ENCODE results near the gene ZNF766. TPM values are rescaled to one million over a fixed set of nuclear protein-coding genes. Genes with fewer than 3 reads are reported as not detected.

ZNF766 gene
- total RNA-seq, 1 experiment from 2014 or later, result 32.9 TPM

- TF ChIP-seq CBFB (CRISPR knock-in tag; IDR thresholded peaks at IDR 0.05; ENCODE audit: low read depth) (no peak), USF2 (CRISPR knock-in tag; IDR thresholded peaks at IDR 0.05) (no peak), ZNF671 (CRISPR knock-in tag; IDR thresholded peaks at IDR 0.05) (no peak), ZNF317 (CRISPR knock-in tag; IDR thresholded peaks at IDR 0.05; ENCODE audit: borderline replicate concordance, low read depth) (no peak), KAT7 (CRISPR knock-in tag; IDR thresholded peaks at IDR 0.05; ENCODE audit: borderline replicate concordance) (no peak), GRHL2 (CRISPR knock-in tag; IDR thresholded peaks at IDR 0.05; ENCODE audit: insufficient replicate concordance, severe bottlenecking) (no peak), SMAD4 (CRISPR knock-in tag; IDR thresholded peaks at IDR 0.05) (no peak), FOXJ3 (CRISPR knock-in tag; IDR thresholded peaks at IDR 0.05; ENCODE audit: borderline replicate concordance) (no peak)
- ChIA-PET POLR2A (no interaction called here), CTCF (interaction anchor here (0.9 to 1.0 kb wide), 2 partner anchors 8 to 40 kb away, joined by 3 read pairs; no protein-coding TSS in a partner anchor)
- Mint-ChIP-seq H3K4me1 (no peaks in the 10 kb centered on the region), H3K36me3 (peaks cover 38% of the 10 kb centered on the region), H3K4me3 (no peak overlapping the region), H3K27me3 (ENCODE audit: low read depth) (no peaks in the 10 kb centered on the region), H3K27ac (no peak overlapping the region), H3K9me3 (no peaks in the 10 kb centered on the region)
- ATAC-seq (peak; percentile 29; the same call in 1 of the 2 replicates), DNase-seq (ENCODE audit: low spot score) (no peak)
Measured at GRCh38 chr19:52229524-52229923, 39.9 kb upstream of the ZNF766 start.

- H3K9me3 Mint-ChIP-seq, result no peaks in the 10 kb centered on the region
- DNase-seq (ENCODE audit: low spot score) (no peak), ATAC-seq (no peak)
- POLR2A ChIA-PET, result no interaction called here
- no peaks in the 10 kb centered on the region for H3K4me1 Mint-ChIP-seq
- peaks cover 28% of the 10 kb centered on the region for H3K36me3 Mint-ChIP-seq
- H3K27ac Mint-ChIP-seq, result no peak overlapping the region
- H3K4me3 Mint-ChIP-seq, result no peak overlapping the region
- CTCF ChIA-PET, result interaction anchor here (0.5 kb wide), 1 partner anchor 46 kb away, joined by 4 read pairs; no protein-coding TSS in a partner anchor
- TF ChIP-seq NR2C2 (CRISPR knock-in tag; IDR thresholded peaks at IDR 0.05), result no peak
- H3K27me3 Mint-ChIP-seq (ENCODE audit: low read depth), result no peaks in the 10 kb centered on the region
Measured at GRCh38 chr19:52230685-52231084, 38.7 kb upstream of the ZNF766 start.

GRCh38 chr19:52231154-52231910 lies 38.1 kb upstream of the ZNF766 start:
- Mint-ChIP-seq H3K27ac (no peak overlapping the region), H3K9me3 (no peaks in the 10 kb centered on the region), H3K4me3 (no peak overlapping the region), H3K4me1 (no peaks in the 10 kb centered on the region), H3K27me3 (ENCODE audit: low read depth) (no peaks in the 10 kb centered on the region), H3K36me3 (peaks cover 22% of the 10 kb centered on the region)
- ATAC-seq (no peak; the same call in 1 of the 2 replicates), DNase-seq (ENCODE audit: low spot score) (no peak)
- CTCF ChIA-PET, result interaction anchor here (0.5 to 1.3 kb wide), 2 partner anchors 16 to 46 kb away, joined by 3 to 4 read pairs; no protein-coding TSS in a partner anchor
- TF ChIP-seq ZNF396 (CRISPR knock-in tag; IDR thresholded peaks at IDR 0.05; ENCODE audit: borderline replicate concordance) (no peak), SMAD3 (CRISPR knock-in tag; IDR thresholded peaks at IDR 0.05; ENCODE audit: borderline replicate concordance) (no peak), RELA (CRISPR knock-in tag; IDR thresholded peaks at IDR 0.05; ENCODE audit: borderline replicate concordance) (no peak), ZNF219 (CRISPR knock-in tag; IDR thresholded peaks at IDR 0.05; ENCODE audit: borderline replicate concordance) (no peak), NFATC4 (CRISPR knock-in tag; IDR thresholded peaks at IDR 0.05) (no peak), ZNF423 (CRISPR knock-in tag; IDR thresholded peaks at IDR 0.05) (no peak), ELF4 (CRISPR knock-in tag; IDR thresholded peaks at IDR 0.05; ENCODE audit: low read depth) (no peak), NR2C2 (CRISPR knock-in tag; IDR thresholded peaks at IDR 0.05) (no peak), NFYB (CRISPR knock-in tag; conservative IDR thresholded peaks at IDR 0.05; ENCODE audit: low read depth) (no peak), CTCF (IDR thresholded peaks at IDR 0.05) (no peak), GTF2I (CRISPR knock-in tag; conservative IDR thresholded peaks at IDR 0.05) (no peak), TP53 (CRISPR knock-in tag; IDR thresholded peaks at IDR 0.05) (no peak)
- TF ChIP-seq, protein P1, sequence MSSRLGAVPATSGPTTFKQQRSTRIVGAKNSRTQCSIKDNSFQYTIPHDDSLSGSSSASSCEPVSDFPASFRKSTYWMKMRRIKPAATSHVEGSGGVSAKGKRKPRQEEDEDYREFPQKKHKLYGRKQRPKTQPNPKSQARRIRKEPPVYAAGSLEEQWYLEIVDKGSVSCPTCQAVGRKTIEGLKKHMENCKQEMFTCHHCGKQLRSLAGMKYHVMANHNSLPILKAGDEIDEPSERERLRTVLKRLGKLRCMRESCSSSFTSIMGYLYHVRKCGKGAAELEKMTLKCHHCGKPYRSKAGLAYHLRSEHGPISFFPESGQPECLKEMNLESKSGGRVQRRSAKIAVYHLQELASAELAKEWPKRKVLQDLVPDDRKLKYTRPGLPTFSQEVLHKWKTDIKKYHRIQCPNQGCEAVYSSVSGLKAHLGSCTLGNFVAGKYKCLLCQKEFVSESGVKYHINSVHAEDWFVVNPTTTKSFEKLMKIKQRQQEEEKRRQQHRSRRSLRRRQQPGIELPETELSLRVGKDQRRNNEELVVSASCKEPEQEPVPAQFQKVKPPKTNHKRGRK (CRISPR knock-in tag; IDR thresholded peaks at IDR 0.05; ENCODE audit: borderline replicate concordance), result no peak
- TF ChIP-seq, protein P2, sequence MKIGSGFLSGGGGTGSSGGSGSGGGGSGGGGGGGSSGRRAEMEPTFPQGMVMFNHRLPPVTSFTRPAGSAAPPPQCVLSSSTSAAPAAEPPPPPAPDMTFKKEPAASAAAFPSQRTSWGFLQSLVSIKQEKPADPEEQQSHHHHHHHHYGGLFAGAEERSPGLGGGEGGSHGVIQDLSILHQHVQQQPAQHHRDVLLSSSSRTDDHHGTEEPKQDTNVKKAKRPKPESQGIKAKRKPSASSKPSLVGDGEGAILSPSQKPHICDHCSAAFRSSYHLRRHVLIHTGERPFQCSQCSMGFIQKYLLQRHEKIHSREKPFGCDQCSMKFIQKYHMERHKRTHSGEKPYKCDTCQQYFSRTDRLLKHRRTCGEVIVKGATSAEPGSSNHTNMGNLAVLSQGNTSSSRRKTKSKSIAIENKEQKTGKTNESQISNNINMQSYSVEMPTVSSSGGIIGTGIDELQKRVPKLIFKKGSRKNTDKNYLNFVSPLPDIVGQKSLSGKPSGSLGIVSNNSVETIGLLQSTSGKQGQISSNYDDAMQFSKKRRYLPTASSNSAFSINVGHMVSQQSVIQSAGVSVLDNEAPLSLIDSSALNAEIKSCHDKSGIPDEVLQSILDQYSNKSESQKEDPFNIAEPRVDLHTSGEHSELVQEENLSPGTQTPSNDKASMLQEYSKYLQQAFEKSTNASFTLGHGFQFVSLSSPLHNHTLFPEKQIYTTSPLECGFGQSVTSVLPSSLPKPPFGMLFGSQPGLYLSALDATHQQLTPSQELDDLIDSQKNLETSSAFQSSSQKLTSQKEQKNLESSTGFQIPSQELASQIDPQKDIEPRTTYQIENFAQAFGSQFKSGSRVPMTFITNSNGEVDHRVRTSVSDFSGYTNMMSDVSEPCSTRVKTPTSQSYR (CRISPR knock-in tag; IDR thresholded peaks at IDR 0.05), result no peak
- TF ChIP-seq, protein P3, sequence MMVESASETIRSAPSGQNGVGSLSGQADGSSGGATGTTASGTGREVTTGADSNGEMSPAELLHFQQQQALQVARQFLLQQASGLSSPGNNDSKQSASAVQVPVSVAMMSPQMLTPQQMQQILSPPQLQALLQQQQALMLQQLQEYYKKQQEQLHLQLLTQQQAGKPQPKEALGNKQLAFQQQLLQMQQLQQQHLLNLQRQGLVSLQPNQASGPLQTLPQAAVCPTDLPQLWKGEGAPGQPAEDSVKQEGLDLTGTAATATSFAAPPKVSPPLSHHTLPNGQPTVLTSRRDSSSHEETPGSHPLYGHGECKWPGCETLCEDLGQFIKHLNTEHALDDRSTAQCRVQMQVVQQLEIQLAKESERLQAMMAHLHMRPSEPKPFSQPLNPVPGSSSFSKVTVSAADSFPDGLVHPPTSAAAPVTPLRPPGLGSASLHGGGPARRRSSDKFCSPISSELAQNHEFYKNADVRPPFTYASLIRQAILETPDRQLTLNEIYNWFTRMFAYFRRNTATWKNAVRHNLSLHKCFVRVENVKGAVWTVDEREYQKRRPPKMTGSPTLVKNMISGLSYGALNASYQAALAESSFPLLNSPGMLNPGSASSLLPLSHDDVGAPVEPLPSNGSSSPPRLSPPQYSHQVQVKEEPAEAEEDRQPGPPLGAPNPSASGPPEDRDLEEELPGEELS (CRISPR knock-in tag; IDR thresholded peaks at IDR 0.05), result no peak
- POLR2A ChIA-PET, result no interaction called here
